ENCODE data around the gene RHOF. TPM values are rescaled to one million over a fixed set of nuclear protein-coding genes. Genes with fewer than 3 reads are reported as not detected.
A peak's percentile ranks its signal among the peaks of the same experiment; 100 is the strongest.

The RHOF gene
- total and polyA plus RNA-seq, 8 donors = 3.2 to 105 (median 23.3) TPM

DNA sequence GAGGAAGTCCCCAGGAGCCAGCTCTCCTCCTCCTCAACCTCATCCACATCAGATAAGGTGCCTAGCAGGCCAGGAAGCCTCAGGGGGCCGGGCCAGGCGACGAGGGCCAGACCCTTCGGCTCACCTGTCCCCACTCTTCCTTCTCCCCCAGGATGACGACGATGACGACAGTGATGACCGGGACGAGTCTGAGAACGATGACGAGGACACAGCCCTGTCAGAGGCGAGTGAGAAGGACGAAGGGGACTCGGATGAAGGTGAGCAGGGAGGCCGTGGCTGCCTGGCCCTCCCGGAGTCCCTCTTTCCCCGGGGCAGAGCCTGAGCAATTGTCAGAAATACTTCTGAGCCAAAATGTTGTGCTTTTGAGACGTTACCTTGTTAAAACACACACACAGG is 24.2 kb upstream of the RHOF start:
- 93 to 95% (median 94%) methylated on average over 17 to 18 of the region's 18 CpGs for WGBS, 5 donors

DNA sequence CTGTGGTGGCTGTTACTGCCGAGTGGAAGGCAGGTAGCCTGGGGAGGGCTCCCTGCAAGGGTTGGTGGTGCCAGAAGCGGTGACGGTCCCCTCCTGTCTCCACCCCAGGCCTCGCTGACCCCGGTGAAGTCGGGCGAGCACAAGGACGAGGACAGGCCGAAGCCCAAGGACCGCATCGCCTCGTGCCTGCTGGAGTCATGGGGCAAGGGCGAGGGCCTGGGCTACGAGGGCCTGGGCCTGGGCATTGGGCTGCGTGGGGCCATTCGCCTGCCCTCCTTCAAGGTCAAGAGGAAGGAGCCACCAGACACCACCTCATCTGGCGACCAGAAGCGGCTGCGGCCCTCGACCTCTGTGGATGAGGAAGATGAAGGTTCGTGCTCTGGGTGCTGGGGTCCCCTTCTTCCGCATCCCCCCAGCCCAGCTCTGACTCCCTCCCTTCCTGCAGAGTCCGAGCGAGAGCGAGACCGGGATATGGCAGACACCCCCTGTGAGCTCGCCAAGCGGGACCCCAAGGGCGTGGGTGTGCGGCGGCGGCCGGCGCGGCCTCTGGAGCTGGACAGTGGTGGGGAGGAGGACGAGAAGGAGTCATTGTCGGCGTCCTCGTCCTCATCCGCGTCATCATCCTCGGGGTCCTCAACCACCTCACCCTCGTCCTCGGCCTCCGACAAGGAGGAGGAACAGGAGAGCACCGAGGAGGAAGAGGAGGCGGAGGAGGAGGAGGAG is 23.6 kb upstream of the RHOF start:
- intact Hi-C loops (cut with DNase I; ENCODE audit: low total_unique reads) = no loop called here
- TF ChIP-seq POLR2AphosphoS5 (IDR thresholded peaks at IDR 0.05) = no peak
- TF ChIP-seq POLR2A (IDR thresholded peaks at IDR 0.05) = no peak
- TF ChIP-seq EP300 (IDR thresholded peaks at IDR 0.05) = no peak
- no peak for TF ChIP-seq CTCF (IDR thresholded peaks at IDR 0.05)
- H3K36me3 ChIP-seq = peaks cover 73 to 89% (median 86%) of the 10 kb centered on the region in 4 donors
- WGBS, 5 donors = 93 to 96% (median 96%) methylated on average over 36 to 47 of the region's 47 CpGs
- H3K27ac ChIP-seq = no peak overlapping the region
- H3K4me3 ChIP-seq = no peak overlapping the region
- no peaks in the 10 kb centered on the region for H3K9me3 ChIP-seq
- peaks cover 17 to 31% (median 20%) of the 10 kb centered on the region in 4 donors for H3K4me1 ChIP-seq
- no peak for DNase-seq
- no peaks in the 10 kb centered on the region for H3K27me3 ChIP-seq

More for the DNA sequence above, 24.2 kb upstream of the RHOF start:
- H3K36me3 ChIP-seq = peaks cover 77 to 95% (median 91%) of the 10 kb centered on the region in 4 donors
- H3K27me3 ChIP-seq = no peaks in the 10 kb centered on the region
- H3K4me3 ChIP-seq = no peak overlapping the region
- intact Hi-C loops (cut with DNase I; ENCODE audit: low total_unique reads) = no loop called here
- no peak for DNase-seq
- TF ChIP-seq EP300 (IDR thresholded peaks at IDR 0.05) (no peak), CTCF (IDR thresholded peaks at IDR 0.05) (no peak), POLR2A (IDR thresholded peaks at IDR 0.05) (no peak), POLR2AphosphoS5 (IDR thresholded peaks at IDR 0.05) (no peak)
- no peak overlapping the region for H3K27ac ChIP-seq
- H3K9me3 ChIP-seq = no peaks in the 10 kb centered on the region
- peaks cover 14 to 26% (median 15%) of the 10 kb centered on the region in 4 donors for H3K4me1 ChIP-seq

DNA sequence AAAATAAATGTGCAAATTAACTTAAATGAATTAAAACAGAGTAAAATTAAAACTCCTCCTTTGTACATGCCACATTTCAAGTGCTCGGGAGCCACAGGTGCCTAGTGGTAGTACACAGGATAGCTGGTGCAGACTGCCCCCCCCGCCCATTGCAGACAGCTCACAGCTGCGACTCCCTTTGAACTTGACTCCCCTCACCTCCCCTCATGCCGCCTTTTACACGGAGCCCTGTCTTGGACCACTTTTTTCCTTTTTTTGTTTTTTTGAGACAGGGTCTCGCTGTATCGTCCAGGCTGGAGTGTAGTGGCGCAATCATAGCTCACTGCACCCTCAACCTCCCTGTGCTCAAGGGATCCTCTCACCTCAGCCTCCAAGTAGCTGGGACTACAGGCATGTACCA is 21.8 kb upstream of the RHOF start:
- 88 to 96% (median 91%) methylated on average over 8 of the region's 8 CpGs for WGBS, 5 donors
- intact Hi-C loops (cut with DNase I; ENCODE audit: low total_unique reads) = no loop called here
- Histone ChIP-seq H3K36me3 (peaks cover 64 to 84% (median 75%) of the 10 kb centered on the region in 4 donors), H3K9me3 (no peaks in the 10 kb centered on the region), H3K27ac (no peak overlapping the region), H3K27me3 (no peaks in the 10 kb centered on the region), H3K4me1 (peaks cover 34 to 49% (median 38%) of the 10 kb centered on the region in 4 donors), H3K4me3 (no peak overlapping the region)
- DNase-seq = no peak
- TF ChIP-seq POLR2AphosphoS5 (IDR thresholded peaks at IDR 0.05) (no peak), EP300 (IDR thresholded peaks at IDR 0.05) (no peak), POLR2A (IDR thresholded peaks at IDR 0.05) (no peak), CTCF (IDR thresholded peaks at IDR 0.05) (no peak)

GRCh38 chr12:121814429-121815119 is 21.1 kb upstream of the RHOF start:
- intact Hi-C loops (cut with DNase I; ENCODE audit: low total_unique reads) = loop anchor here (5.0 kb wide), 1 partner anchor 37 kb away; no protein-coding TSS in a partner anchor
- WGBS, 5 donors = 92 to 95% (median 93%) methylated on average over 18 to 31 of the region's 31 CpGs
- peaks cover 36 to 56% (median 42%) of the 10 kb centered on the region in 4 donors for H3K4me1 ChIP-seq
- peak in 1 of 2 donors; percentile 6 for DNase-seq
- H3K9me3 ChIP-seq = no peaks in the 10 kb centered on the region
- no peaks in the 10 kb centered on the region for H3K27me3 ChIP-seq
- H3K36me3 ChIP-seq = peaks cover 64 to 84% (median 75%) of the 10 kb centered on the region in 4 donors
- no peak overlapping the region for H3K27ac ChIP-seq
- H3K4me3 ChIP-seq = no peak overlapping the region
- TF ChIP-seq POLR2AphosphoS5 (IDR thresholded peaks at IDR 0.05) = no peak
- no peak for TF ChIP-seq POLR2A (IDR thresholded peaks at IDR 0.05)
- TF ChIP-seq CTCF (IDR thresholded peaks at IDR 0.05) = no peak
- no peak for TF ChIP-seq EP300 (IDR thresholded peaks at IDR 0.05)

Data from stomach (tissue), 9 donors.